Activated CD8-positive, alpha-beta memory T cell treated with anti-CD3 and anti-CD28 coated beads for 1 hour (primary cell): ENCODE results near the gene ARHGAP33.

Source experiments
- DNase-seq, 2 donors: peaks; one replicate each; pipeline ENCODE4 v3.0.0-alpha.2; 2020; ENCODE audit warnings: low read depth in 1 of 2; ENCODE audit errors: extremely low read depth in 1 of 2

Gene ARHGAP33

DNA sequence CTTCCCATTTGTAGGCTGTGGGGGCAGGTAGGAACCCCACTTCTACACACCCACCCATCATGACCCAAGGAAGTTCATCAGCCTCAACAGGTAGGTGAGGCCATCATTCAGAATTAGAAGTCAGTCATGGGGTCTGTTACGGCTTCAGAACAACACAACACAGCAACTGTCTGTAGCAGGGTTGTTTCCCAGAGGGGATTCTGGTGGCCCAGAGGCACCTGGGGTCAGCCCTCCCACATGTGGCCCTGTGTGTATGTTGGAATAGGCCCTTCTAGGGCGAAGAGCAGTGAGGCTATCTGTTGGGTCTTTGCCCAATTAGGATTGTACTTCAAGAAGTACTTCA is 36.5 kb upstream of the ARHGAP33 start:
- no peak for DNase-seq

- no peak for DNase-seq
Measured at GRCh38 chr19:35739275-35740107, 35.9 kb upstream of the ARHGAP33 start.

GRCh38 chr19:35740108-35740422 is 35.3 kb upstream of the ARHGAP33 start:
- DNase-seq, result no peak

GRCh38 chr19:35740423-35741202 is 34.8 kb upstream of the ARHGAP33 start:
- peak; percentile 87 to 92 for DNase-seq

- DNase-seq, result no peak
Measured at GRCh38 chr19:35741203-35741515, 34.2 kb upstream of the ARHGAP33 start.

GRCh38 chr19:35742121-35742724 is 33.1 kb upstream of the ARHGAP33 start, which contains the start of gene IGFLR1:
Gene IGFLR1 (minus strand): TSS chr19:35742452. CDS start chr19:35741180, 1,272 bp downstream.
- peak in 1 of 2 donors; percentile 36 for DNase-seq

DNA sequence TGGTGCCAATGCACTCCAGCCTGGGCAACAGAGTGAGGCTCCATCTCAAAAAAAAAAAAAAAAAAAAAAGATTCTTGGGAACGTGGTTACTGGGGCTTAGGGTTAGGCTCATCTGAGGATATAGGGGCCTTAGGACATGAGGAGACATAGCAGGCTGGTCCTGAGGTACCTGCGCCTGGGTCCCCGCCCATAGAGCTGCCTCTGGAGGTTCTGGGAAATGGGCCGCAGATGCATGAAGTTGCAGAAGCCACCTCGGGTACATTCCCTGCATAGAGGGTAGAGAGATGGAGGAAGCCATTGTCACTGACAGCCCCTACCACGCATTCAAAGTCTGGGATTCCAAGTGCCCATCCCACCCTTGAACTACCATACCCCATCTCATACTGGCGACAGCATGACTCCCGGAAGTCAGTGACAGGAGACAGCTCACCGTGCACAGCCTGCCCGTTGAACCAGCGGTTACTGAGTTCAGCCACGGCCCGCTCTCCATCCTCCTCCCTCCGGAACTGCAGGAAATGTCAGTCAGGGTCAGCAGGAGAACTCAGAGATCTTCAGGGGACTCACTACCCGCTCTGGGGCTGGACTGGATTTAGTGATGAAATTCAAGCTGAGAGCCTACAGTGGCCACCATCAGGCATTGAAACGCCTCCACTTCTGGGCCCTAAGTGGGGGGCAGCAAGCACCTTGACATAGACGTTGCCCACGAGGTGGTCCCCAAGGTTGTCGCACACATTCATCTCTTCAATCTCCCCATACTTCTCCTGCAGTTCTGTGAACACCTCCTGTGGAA is 31.5 kb upstream of the ARHGAP33 start:
- DNase-seq, result no peak

GRCh38 chr19:35744430-35745327 is 30.7 kb upstream of the ARHGAP33 start:
- DNase-seq, result peak; percentile 84 to 85

DNA sequence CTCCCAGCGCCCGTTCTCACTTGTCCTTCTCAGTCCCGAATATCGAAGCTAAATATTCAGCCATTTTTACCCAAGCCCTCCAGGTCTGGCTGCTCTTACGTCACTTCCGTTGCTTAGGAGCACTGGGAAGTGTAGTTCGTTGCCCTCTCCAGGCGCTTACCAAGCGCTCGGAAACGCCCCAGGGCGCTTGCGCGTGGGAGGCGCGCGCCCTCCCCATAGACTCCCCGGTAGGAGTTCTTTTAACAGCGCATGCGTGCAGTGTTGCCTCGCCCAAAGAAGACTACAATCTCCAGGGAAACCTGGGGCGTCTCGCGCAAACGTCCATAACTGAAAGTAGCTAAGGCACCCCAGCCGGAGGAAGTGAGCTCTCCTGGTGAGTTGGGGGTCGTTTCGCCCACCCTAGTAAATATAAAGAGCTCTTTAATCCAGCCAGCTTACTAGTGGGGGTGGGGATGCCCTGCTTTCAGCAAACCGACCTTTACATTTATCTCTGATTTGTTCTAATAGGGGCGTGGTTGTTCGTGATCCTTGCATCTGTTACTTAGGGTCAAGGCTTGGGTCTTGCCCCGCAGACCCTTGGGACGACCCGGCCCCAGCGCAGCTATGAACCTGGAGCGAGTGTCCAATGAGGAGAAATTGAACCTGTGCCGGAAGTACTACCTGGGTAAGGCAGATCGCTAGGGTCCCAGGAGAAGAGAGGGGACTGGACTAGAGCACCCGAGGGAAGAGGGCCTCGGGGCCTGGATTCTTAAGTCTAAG is 29.9 kb upstream of the ARHGAP33 start, which contains the start of the genes PSENEN and U2AF1L4:
Gene PSENEN, plus strand, starts transcription at position 324 of the 759 bp plus-strand sequence. Its CDS starts 280 bp downstream, at position 604.
Gene U2AF1L4, minus strand, starts transcription at position 91 of the 759 bp plus-strand sequence. Its CDS starts 27 bp downstream, at position 64.
- peak; percentile 89 to 91 for DNase-seq

DNA sequence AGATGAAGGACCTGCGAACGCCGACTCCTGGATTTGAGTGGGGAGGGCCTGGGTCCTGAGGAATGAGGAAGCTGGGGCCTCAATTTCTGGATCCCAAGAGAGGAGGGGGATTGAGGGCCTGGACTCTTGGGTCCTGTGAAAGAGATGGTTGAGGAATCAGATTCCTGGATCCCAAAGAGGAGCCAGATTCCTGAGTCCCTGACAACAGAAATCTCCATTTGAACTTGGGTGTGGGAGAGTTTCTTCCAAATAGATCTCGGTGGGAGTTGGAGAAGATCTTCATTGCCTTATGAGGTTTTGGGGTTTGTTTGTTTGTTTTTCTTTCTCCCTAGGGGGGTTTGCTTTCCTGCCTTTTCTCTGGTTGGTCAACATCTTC is 29.3 kb upstream of the ARHGAP33 start:
- no peak for DNase-seq

DNA sequence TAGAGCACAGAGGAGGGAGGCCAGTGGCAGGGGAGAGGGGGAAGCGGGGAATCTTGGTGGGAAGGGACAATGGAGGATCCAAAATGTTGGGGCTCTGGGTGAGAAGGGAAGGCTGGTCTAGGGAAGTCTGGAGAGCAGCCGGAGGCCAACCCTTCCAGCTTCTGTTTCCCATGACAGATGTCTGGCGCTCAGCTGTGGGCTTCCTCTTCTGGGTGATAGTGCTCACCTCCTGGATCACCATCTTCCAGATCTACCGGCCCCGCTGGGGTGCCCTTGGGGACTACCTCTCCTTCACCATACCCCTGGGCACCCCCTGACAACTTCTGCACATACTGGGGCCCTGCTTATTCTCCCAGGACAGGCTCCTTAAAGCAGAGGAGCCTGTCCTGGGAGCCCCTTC is 28.8 kb upstream of the ARHGAP33 start:
- no peak for DNase-seq

DNA sequence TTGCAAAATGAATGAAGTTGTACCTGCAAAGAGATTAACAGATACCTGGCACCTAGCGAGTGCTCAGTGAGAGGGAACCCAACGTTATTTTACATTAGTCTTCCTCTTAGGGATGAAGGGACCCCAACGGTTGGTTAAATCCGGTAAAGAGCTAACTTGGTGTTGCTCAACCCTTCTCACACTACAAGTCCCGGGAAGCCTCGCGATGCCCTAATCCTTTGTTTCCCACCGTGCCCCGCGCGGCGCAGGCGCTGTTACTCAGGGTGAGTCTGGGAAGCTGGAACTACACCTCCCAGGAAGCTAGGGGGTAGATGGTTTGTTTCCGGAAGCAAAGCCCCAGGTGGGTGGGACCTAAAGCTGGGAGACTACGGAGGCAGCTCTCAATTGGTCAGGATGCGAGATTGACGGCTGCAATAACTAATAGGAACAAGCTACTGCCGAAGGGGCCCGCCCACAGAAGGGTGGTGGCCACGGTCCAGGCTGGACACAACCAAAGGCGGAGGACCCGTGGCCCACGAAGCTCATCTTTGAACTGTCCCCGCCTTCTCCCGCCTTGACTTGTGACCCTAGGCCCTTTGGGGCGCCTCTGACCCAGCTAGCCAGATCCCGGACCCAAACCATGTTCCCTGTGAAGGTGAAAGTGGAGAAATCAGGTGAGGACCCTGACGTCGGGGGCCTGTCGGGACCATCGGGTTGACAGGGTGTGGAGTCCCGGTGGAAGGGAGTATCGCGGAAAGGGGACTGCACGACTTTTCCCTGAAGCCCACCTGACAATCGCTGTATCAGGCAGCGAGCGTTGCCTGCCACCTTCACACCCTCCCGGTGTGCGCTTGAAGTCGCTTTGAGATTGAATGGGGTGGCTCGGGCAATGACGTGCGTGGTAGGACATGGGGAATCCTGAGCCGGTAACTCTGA is 27.0 kb upstream of the ARHGAP33 start, which contains the start of gene LIN37:
Gene LIN37, plus strand, starts transcription at position 471 of the 915 bp plus-strand sequence. Its CDS starts 149 bp downstream, at position 620.
- peak; percentile 95 to 96 for DNase-seq

- no peak for DNase-seq
Measured at GRCh38 chr19:35750167-35750566, 25.2 kb upstream of the ARHGAP33 start.

DNA sequence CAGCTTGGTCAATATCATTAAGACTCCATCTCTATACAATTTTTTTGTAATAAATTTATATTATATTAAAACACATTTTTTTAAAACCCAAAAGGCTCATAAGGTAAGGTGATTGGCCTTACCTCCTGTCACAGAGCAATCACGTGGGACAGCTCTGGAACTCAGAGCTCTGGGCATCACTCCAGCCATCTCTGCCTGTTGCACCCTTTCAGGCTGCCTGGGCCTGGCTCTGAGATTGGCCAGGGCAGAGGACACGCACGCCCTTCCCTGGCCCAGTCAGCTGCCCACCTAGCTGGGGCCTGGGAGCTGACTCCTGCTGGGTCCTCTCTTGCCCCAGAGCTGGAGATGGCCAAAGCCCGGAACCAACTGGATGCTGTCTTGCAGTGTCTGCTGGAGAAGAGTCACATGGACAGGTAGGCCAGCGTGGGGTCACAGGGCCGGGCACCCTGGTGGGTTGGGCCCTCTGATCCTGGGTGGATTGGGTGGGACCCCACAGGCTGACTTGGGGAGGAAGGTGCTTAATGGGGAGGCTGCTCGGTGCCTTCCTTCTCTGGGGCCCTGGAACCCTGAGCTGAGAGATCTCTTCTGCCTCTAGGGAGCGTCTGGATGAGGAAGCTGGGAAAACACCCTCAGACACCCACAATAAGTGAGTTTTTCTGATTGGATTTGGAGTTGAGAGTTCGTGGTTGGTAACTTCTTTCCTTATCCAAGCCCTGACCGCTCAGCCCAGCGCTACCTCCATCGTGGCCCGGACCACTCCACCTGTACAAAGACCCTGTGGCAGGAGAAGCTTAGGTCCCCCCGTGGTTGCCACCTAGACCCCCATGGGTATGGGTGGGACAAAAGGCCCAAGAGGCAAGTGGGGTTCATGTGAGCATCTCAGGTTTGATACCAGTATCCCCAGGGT is 23.3 kb upstream of the ARHGAP33 start:
- DNase-seq, result no peak

DNA sequence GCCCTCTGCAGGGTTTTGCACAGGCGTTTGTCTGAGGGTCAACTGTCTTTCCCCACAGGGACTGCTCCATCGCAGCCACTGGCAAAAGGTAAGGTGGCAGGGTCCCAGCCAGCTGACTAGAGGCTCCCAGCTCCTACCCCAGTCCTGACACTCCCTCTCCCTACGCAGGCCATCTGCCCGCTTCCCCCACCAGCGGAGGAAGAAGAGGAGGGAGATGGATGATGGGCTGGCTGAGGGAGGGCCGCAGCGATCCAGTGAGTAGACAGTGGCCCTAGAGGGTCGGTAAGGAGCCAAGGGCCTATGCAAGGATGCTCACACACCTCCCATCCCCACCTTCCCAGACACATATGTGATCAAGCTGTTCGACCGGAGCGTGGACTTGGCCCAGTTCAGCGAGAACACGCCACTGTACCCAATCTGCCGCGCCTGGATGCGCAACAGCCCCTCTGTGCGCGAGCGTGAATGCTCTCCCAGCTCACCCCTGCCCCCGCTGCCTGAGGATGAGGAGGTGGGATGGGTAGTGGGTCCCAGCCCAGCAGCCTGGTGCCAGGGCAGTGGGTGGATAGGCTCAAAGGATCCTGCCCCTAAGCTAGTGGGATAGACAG is 22.5 kb upstream of the ARHGAP33 start:
- no peak for DNase-seq

GRCh38 chr19:35753634-35754369 is 21.6 kb upstream of the ARHGAP33 start:
- no peak for DNase-seq
